H1 (cell line): ENCODE measurements around the gene EHBP1. TPM values are rescaled to one million over a fixed set of nuclear protein-coding genes. Genes with fewer than 3 reads are reported as not detected.

Source experiments
- CTCF ChIA-PET: fragments of 300-600 bp; sonication (Branson Sonifier 250); formaldehyde crosslinking; loops from one replicate; lab custom pipeline; 2021; ENCODE audit not compliant: partially characterized antibody; lab: Charles Lee
- POLR2A ChIA-PET: fragments of 300-600 bp; sonication (Branson Sonifier 250); formaldehyde crosslinking; loops from one replicate; lab custom pipeline; 2021; ENCODE audit warnings: inconsistent platforms; ENCODE audit not compliant: partially characterized antibody; lab: Charles Lee
- DNase-seq, 2 experiments: peaks; one replicate each; pipeline versions ENCODE4 v3.0.0 to v3.0.0-alpha.2; 2010 to 2022; ENCODE audit warnings: low spot score in 2 of 2, low read depth in 1 of 2, mixed read lengths in 1 of 2
- FAIRE-seq: peaks from 2 replicates; lab custom pipeline; 2011; peaks lifted over from hg19 to GRCh38; lab: Jason Lieb, UNC
- H2AFZ ChIP-seq: 2 replicates; pipeline ENCODE4 v1.8.1; 2012; ENCODE audit warnings: low read length, inconsistent platforms
- H2AK5ac ChIP-seq: 2 replicates; pipeline ENCODE4 v1.6.1; 2013; ENCODE audit warnings: low read depth, low read length
- H2BK120ac ChIP-seq: replicated peaks from 2 replicates; pipeline ENCODE3; 2013; ENCODE audit warnings: low read depth, low read length, inconsistent platforms
- H2BK12ac ChIP-seq: 2 replicates; pipeline ENCODE4 v1.6.1; 2013; ENCODE audit warnings: low read depth, low read length
- H2BK15ac ChIP-seq: 2 replicates; pipeline ENCODE4 v1.6.1; 2013; ENCODE audit warnings: low read length
- H2BK20ac ChIP-seq: 2 replicates; pipeline ENCODE4 v1.6.1; 2013; ENCODE audit warnings: low read length
- H2BK5ac ChIP-seq: 2 replicates; pipeline ENCODE4 v1.6.1; 2013; ENCODE audit warnings: low read depth, low read length
- H3K14ac ChIP-seq: 2 replicates; pipeline ENCODE4 v1.6.1; 2013; ENCODE audit warnings: inconsistent platforms; ENCODE audit not compliant: insufficient read length
- H3K18ac ChIP-seq: 2 replicates; pipeline ENCODE4 v1.6.1; 2013; ENCODE audit warnings: low read length; ENCODE audit errors: extremely low read depth
- H3K23ac ChIP-seq: 2 replicates; pipeline ENCODE4 v1.6.1; 2013; ENCODE audit warnings: inconsistent platforms; ENCODE audit not compliant: insufficient read length
- H3K23me2 ChIP-seq: 2 replicates; pipeline ENCODE4 v1.6.1; 2013; ENCODE audit warnings: low read depth, low read length
- H3K27ac ChIP-seq: 2 replicates; pipeline ENCODE4 v1.6.1; 2011; ENCODE audit warnings: low read depth, low read length, inconsistent platforms
- H3K27me3 ChIP-seq, 4 experiments: replicated peaks in 1 of 4; 1 replicate in 1 of 4; 2 replicates in 3 of 4; pipeline versions ENCODE4 v1.6.1 to v1.8.1; 2011 to 2013; ENCODE audit warnings: low read length in 3 of 4, mild to moderate bottlenecking in 3 of 4, inconsistent platforms in 2 of 4, mixed read lengths in 2 of 4, moderate library complexity in 1 of 4; ENCODE audit not compliant: control insufficient read depth in 3 of 4, insufficient read depth in 3 of 4; ENCODE audit errors: extremely low read depth in 1 of 4
- H3K36me3 ChIP-seq, 4 experiments: 2 replicates each; pipeline versions ENCODE4 v1.6.1 to v1.8.1; 2011 to 2013; ENCODE audit warnings: mild to moderate bottlenecking in 4 of 4, low read length in 3 of 4, moderate library complexity in 2 of 4, control low read depth in 1 of 4, inconsistent platforms in 1 of 4; ENCODE audit not compliant: insufficient read depth in 4 of 4, control insufficient read depth in 2 of 4
- H3K4ac ChIP-seq: replicated peaks from 2 replicates; pipeline ENCODE3; 2013; ENCODE audit warnings: low read length, low read depth, mixed read lengths, inconsistent platforms; ENCODE audit not compliant: insufficient read length
- H3K4me1 ChIP-seq, 4 experiments: replicated peaks in 1 of 4; 1 replicate in 1 of 4; 2 replicates in 3 of 4; pipeline versions ENCODE4 v1.6.1 to v1.8.1; 2011 to 2013; ENCODE audit warnings: low read length in 3 of 4, inconsistent platforms in 2 of 4, mixed read lengths in 1 of 4; ENCODE audit not compliant: insufficient read depth in 4 of 4, control insufficient read depth in 3 of 4
- H3K4me2 ChIP-seq, 2 experiments: 2 replicates each; pipeline versions ENCODE4 v1.6.1 to v1.8.1; 2011 to 2013; ENCODE audit warnings: low read depth in 2 of 2, low read length in 2 of 2, control low read depth in 1 of 2, inconsistent platforms in 1 of 2, mild to moderate bottlenecking in 1 of 2; ENCODE audit not compliant: insufficient read depth in 1 of 2
- H3K4me3 ChIP-seq, 4 experiments: fragments of 200-600, 300-600 bp in 1 of 4; sonication (generic), shearing (Covaris generic), sonication (Bioruptor Twin) in 1 of 4; 2 replicates each; pipeline versions ENCODE4 v1.5.1 to v1.8.1; 2011 to 2016; ENCODE audit warnings: low read length in 4 of 4, low read depth in 3 of 4, control low read depth in 2 of 4, inconsistent platforms in 2 of 4, mild to moderate bottlenecking in 2 of 4, mixed read lengths in 1 of 4, moderate library complexity in 1 of 4; ENCODE audit not compliant: insufficient read depth in 2 of 4; ENCODE audit errors: extremely low read depth in 1 of 4
- H3K56ac ChIP-seq: replicated peaks from 2 replicates; pipeline ENCODE3; 2013; ENCODE audit warnings: low read depth, mild to moderate bottlenecking, mixed read lengths, low read length, inconsistent platforms; ENCODE audit not compliant: insufficient read length
- H3K79me1 ChIP-seq: 2 replicates; pipeline ENCODE4 v1.6.1; 2013; ENCODE audit warnings: low read depth, low read length, control low read depth
- H3K79me2 ChIP-seq, 2 experiments: 2 replicates each; pipeline versions ENCODE4 v1.6.1 to v1.8.1; 2012 to 2013; ENCODE audit warnings: low read length in 2 of 2, mild to moderate bottlenecking in 2 of 2, inconsistent platforms in 1 of 2; ENCODE audit not compliant: insufficient read depth in 2 of 2, control insufficient read depth in 1 of 2
- H3K9ac ChIP-seq, 4 experiments: replicated peaks in 1 of 4; 1 replicate in 1 of 4; 2 replicates in 3 of 4; pipeline versions ENCODE4 v1.6.1 to v1.8.1; 2011 to 2013; ENCODE audit warnings: low read depth in 3 of 4, low read length in 3 of 4, control low read depth in 2 of 4, mild to moderate bottlenecking in 2 of 4, moderate library complexity in 2 of 4, inconsistent platforms in 1 of 4; ENCODE audit errors: extremely low read depth in 1 of 4
- H3K9me3 ChIP-seq, 2 experiments: 2 replicates each; pipeline versions ENCODE4 v1.6.1 to v1.8.1; 2012 to 2013; ENCODE audit warnings: mild to moderate bottlenecking in 2 of 2, moderate library complexity in 2 of 2, control low read depth in 1 of 2, inconsistent platforms in 1 of 2, low read depth in 1 of 2, low read length in 1 of 2, mixed read lengths in 1 of 2; ENCODE audit not compliant: insufficient read depth in 2 of 2
- H4K20me1 ChIP-seq, 2 experiments: replicated peaks in 1 of 2; 2 replicates each; pipeline versions ENCODE3 to v1.8.1; 2011 to 2013; ENCODE audit warnings: inconsistent platforms in 2 of 2, low read length in 2 of 2, mild to moderate bottlenecking in 1 of 2; ENCODE audit not compliant: insufficient read depth in 2 of 2, control insufficient read depth in 1 of 2
- H4K5ac ChIP-seq: 2 replicates; pipeline ENCODE4 v1.6.1; 2013; ENCODE audit warnings: low read length, low read depth, mixed read lengths, inconsistent platforms; ENCODE audit not compliant: insufficient read length
- H4K8ac ChIP-seq: 2 replicates; pipeline ENCODE4 v1.8.0; 2013; ENCODE audit warnings: mild to moderate bottlenecking, moderate library complexity, low read length, inconsistent platforms; ENCODE audit not compliant: insufficient read depth; ENCODE audit errors: extremely low read depth
- H4K91ac ChIP-seq: replicated peaks from 2 replicates; pipeline ENCODE3; 2013; ENCODE audit warnings: low read length, mixed read lengths, inconsistent platforms; ENCODE audit not compliant: insufficient read length
- ASH2L ChIP-seq: fragments of 200-600, 300-600 bp; sonication (generic); IDR thresholded peaks from one replicate; pipeline ENCODE4 v1.7.1; 2017; ENCODE audit warnings: low read length
- CBX5 ChIP-seq: fragments of 300-800, 300-1000 bp; sonication (generic); IDR thresholded peaks from 2 replicates; pipeline ENCODE4 v1.7.1; 2016; ENCODE audit warnings: antibody characterized with exemption, low read length, low read depth
- CBX8 ChIP-seq: fragments of 300-800, 300-1000 bp; sonication (generic); IDR thresholded peaks from 2 replicates; pipeline ENCODE4 v1.7.1; 2016; ENCODE audit warnings: low read depth, low read length, borderline replicate concordance
- JUN ChIP-seq: IDR thresholded peaks from 2 replicates; pipeline ENCODE4 v1.6.1; 2011; ENCODE audit warnings: low read depth, mild to moderate bottlenecking, improper control_type of control experiment, low read length
- KDM5A ChIP-seq: fragments of 200-600 bp; IDR thresholded peaks from 2 replicates; pipeline ENCODE4 v1.7.1; 2012; ENCODE audit warnings: mild to moderate bottlenecking, low read length, inconsistent platforms, mixed read lengths
- NRF1 ChIP-seq: IDR thresholded peaks from 2 replicates; pipeline ENCODE4 v1.6.1; 2011; ENCODE audit warnings: mild to moderate bottlenecking, low read depth, low read length, improper control_type of control experiment
- PHF8 ChIP-seq: fragments of 200-600 bp; sonication (generic); conservative IDR thresholded peaks from 2 replicates; pipeline ENCODE4 v1.7.1; 2012; ENCODE audit warnings: low read depth, mild to moderate bottlenecking, inconsistent platforms, low read length, moderate library complexity
- RAD21 ChIP-seq, 2 experiments: IDR thresholded peaks in 1 of 2; conservative IDR thresholded peaks in 1 of 2; 2 replicates each; pipeline ENCODE4 v1.6.1; 2011; ENCODE audit warnings: low read depth in 2 of 2, low read length in 2 of 2, improper control_type of control experiment in 1 of 2, inconsistent platforms in 1 of 2, mild to moderate bottlenecking in 1 of 2, moderate library complexity in 1 of 2
- SP2 ChIP-seq: IDR thresholded peaks from 2 replicates; pipeline ENCODE4 v1.6.1; 2012; ENCODE audit warnings: mild to moderate bottlenecking, low read length, inconsistent platforms
- TCF12 ChIP-seq: IDR thresholded peaks from 2 replicates; pipeline ENCODE4 v1.6.1; 2011; ENCODE audit warnings: low read depth, mild to moderate bottlenecking, low read length
- YY1 ChIP-seq: IDR thresholded peaks from 2 replicates; pipeline ENCODE4 v1.6.1; 2011; ENCODE audit warnings: low read depth, mild to moderate bottlenecking, low read length
- WGBS, 2 experiments: shearing (Covaris generic) in 1 of 2; methylation state at CpG; one replicate each; pipeline versions ENCODE4 v1.1.6 to v1.1.7; 2013 to 2015; ENCODE audit warnings: low lambda C conversion rate in 2 of 2, mixed read lengths in 2 of 2, inconsistent platforms in 1 of 2, low coverage in 1 of 2, missing lambda C conversion rate in 1 of 2; ENCODE audit not compliant: insufficient replicate concordance in 2 of 2, insufficient coverage in 1 of 2, insufficient read length in 1 of 2; ENCODE audit errors: extremely low coverage in 1 of 2, missing lambda C conversion rate in 1 of 2; 5-methylcytosine and 5-hydroxymethylcytosine counted together
- polyA plus RNA-seq, 7 experiments: library from polyadenylated mRNA; depleted of rRNA in 3 of 7; stranded (reverse) in 5 of 7; unstranded in 2 of 7; fragments of >200 nt in 5 of 7; fragments of 200-250 nt in 2 of 7; gene quantifications; 1 replicate in 5 of 7; 2 replicates in 1 of 7; 4 replicates in 1 of 7; pipeline versions ENCODE4 v1.2.1 to v1.2.3, GENCODE V29; 2011 to 2013; ENCODE audit warnings: missing spikeins in 2 of 7, mixed read lengths in 2 of 7
- total RNA-seq: library from RNA; stranded (reverse); fragmentation: NEBNext Ultra II Directional; extraction: Animal tissue kit (Norgen Biotek cat#: 25700); gene quantifications from 2 replicates; pipeline ENCODE4 v1.2.1, GENCODE V29; 2021
- TF ChIP-seq, protein P1 (sequence below): IDR thresholded peaks from 2 replicates; pipeline ENCODE4 v1.6.1; 2012; ENCODE audit warnings: inconsistent platforms

Gene EHBP1
- total and polyA plus RNA-seq, 2 of the 8 experiments (the other 6 are each of a cell fraction or from before 2014, with no cell fraction given), result 12.0 to 64.1 TPM

DNA sequence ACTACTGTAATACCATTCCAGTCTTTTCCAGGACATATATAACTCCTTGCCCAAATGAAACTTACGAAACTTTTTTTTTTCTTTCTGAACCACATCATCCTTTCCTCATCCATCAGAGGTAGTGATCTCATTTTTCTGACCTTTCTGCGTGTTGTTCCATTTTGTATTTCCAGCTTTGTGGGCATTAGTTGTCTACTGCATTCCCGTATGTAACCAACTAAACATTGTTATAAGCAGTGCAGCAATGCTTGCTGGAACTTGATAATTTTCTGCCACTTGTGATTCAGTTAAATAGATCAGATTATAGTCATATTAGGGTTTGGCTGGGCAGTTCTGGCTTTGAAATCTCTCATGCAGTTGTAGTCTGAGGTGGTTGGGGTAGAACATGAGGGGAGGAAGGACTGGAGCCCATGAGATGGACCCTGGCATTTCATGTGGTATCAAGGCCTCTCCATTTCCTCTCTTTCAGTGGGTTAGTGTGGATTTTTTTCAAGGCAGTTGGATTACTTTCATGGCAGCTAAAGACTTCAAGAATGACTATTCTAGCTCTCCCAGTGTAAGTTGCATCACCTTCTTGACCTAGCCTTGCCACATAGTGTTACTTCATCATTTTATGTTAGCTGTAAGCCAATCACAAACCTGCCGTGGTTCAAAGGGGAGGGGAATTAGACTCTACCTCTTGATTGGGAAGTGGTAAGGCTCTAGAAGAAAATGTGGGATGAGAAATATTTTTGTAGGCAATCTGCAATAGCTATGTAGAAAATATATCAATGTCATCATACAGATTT lies 80.5 kb downstream of the EHBP1 start:
- H3K14ac ChIP-seq, result no peak overlapping the region
- no peak overlapping the region for H4K8ac ChIP-seq
- no peak overlapping the region for H2BK20ac ChIP-seq
- no peak for DNase-seq
- H3K4me2 ChIP-seq, result no peak overlapping the region
- ChIA-PET CTCF (interaction anchor here (0.7 to 2.1 kb wide), 4 partner anchors 10 to 343 kb away, joined by 3 to 10 read pairs (median 4); no protein-coding TSS in a partner anchor), POLR2A (no interaction called here)
- no peak for FAIRE-seq
- no peak overlapping the region for H2BK12ac ChIP-seq
- no peak overlapping the region for H3K4ac ChIP-seq
- H3K9ac ChIP-seq, result no peak overlapping the region
- WGBS, 2 experiments, result 89% methylated on average over 4 of the region's 4 CpGs; no CpG with 5 or more reads in 1 of the 2 experiments
- no peak overlapping the region for H4K5ac ChIP-seq
- no peak for TF ChIP-seq PHF8
- no peak for TF ChIP-seq ASH2L
- no peak for TF ChIP-seq KDM5A
- TF ChIP-seq JUN, result no peak
- no peak for TF ChIP-seq RAD21 (IDR thresholded peaks at IDR 0.05 in 1 of 2, conservative IDR thresholded peaks at IDR 0.05 in 1 of 2; ENCODE audit: low read depth in 2 of 2, low read length in 2 of 2)
- TF ChIP-seq, protein P1, sequence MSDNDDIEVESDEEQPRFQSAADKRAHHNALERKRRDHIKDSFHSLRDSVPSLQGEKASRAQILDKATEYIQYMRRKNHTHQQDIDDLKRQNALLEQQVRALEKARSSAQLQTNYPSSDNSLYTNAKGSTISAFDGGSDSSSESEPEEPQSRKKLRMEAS, result no peak
- TF ChIP-seq YY1, result no peak
- TF ChIP-seq CBX8, result no peak
- no peak for TF ChIP-seq CBX5
- TF ChIP-seq TCF12, result no peak
- TF ChIP-seq NRF1, result no peak
- no peak for TF ChIP-seq SP2
- TF ChIP-seq, all 59 proteins: peak for 0
- no peak overlapping the region for H2BK5ac ChIP-seq
- H3K23ac ChIP-seq, result no peak overlapping the region
- H2AFZ ChIP-seq, result no peak overlapping the region
- H3K27me3 ChIP-seq, result no peaks in the 10 kb centered on the region
- no peak overlapping the region for H2AK5ac ChIP-seq
- H3K36me3 ChIP-seq, result peaks cover 0 to 11% (median 0%) of the 10 kb centered on the region in 4 experiments; a peak in 2 of 8 replicates
- no peaks in the 10 kb centered on the region; the same call in 1 of the 2 replicates for H3K79me1 ChIP-seq
- no peak overlapping the region for H3K27ac ChIP-seq
- H4K91ac ChIP-seq, result no peak overlapping the region
- H3K56ac ChIP-seq, result no peak overlapping the region
- no peaks in the 10 kb centered on the region for H3K23me2 ChIP-seq
- H3K4me1 ChIP-seq, result no peaks in the 10 kb centered on the region
- H2BK120ac ChIP-seq, result no peak overlapping the region
- peaks cover 0 to 4% of the 10 kb centered on the region in 2 experiments for H4K20me1 ChIP-seq
- no peak overlapping the region for H3K18ac ChIP-seq
- peaks cover 11 to 12% of the 10 kb centered on the region in 2 experiments; a peak in 3 of 4 replicates for H3K9me3 ChIP-seq
- H3K4me3 ChIP-seq, result no peak overlapping the region
- H3K79me2 ChIP-seq, result peaks cover 0 to 2% of the 10 kb centered on the region in 2 experiments; a peak in 1 of 4 replicates
- no peak overlapping the region for H2BK15ac ChIP-seq
